HEK293 (cell line): Measurements from ENCODE around the gene TSSK3.
A peak's percentile ranks its signal among the peaks of the same experiment; 100 is the strongest.

Source experiments
- CTCF ChIA-PET: fragments of 350-600 bp; formaldehyde crosslinking; extraction: SDS; loops from one replicate; lab custom pipeline; 2021; ENCODE audit warnings: antibody characterized with exemption; lab: Yijun Ruan, JAX
- POLR2A ChIA-PET: fragments of 300-600 bp; formaldehyde crosslinking; extraction: SDS; loops from one replicate; lab custom pipeline; 2020; ENCODE audit warnings: antibody characterized with exemption, inconsistent platforms; lab: Yijun Ruan, JAX
- H3K27ac ChIP-seq: fragments of 200-500 bp; sonication (Bioruptor generic); 2 replicates; pipeline ENCODE4 v1.5.1; 2014; ENCODE audit warnings: low read depth, low read length, control low read depth, inconsistent platforms; ENCODE audit errors: extremely low read depth
- H3K36me3 ChIP-seq, 2 experiments: fragments of 200-500 bp in 1 of 2; sonication (Bioruptor generic) in 1 of 2; 1 replicate in 1 of 2; 2 replicates in 1 of 2; pipeline ENCODE4 v1.5.1; 2014 to 2017; ENCODE audit warnings: inconsistent platforms in 2 of 2, low read length in 2 of 2; ENCODE audit not compliant: control insufficient read depth in 2 of 2, insufficient read depth in 1 of 2
- H3K4me1 ChIP-seq: fragments of 200-500 bp; sonication (Bioruptor generic); 2 replicates; pipeline ENCODE4 v1.5.1; 2014; ENCODE audit warnings: mild to moderate bottlenecking, low read length, inconsistent platforms; ENCODE audit not compliant: control insufficient read depth, insufficient read depth
- H3K4me3 ChIP-seq: 2 replicates; pipeline ENCODE4 v1.5.1; 2011; ENCODE audit warnings: low read depth, mild to moderate bottlenecking, control low read depth, low read length, moderate library complexity
- H3K9me3 ChIP-seq: fragments of 200-500 bp; sonication (Bioruptor generic); 2 replicates; pipeline ENCODE4 v1.5.1; 2014; ENCODE audit warnings: low read depth, low read length, inconsistent platforms; ENCODE audit not compliant: control insufficient read depth, insufficient read depth
- ATF2 ChIP-seq: fragments of 450-650 bp; formaldehyde crosslinking; IDR thresholded peaks from 2 replicates; pipeline ENCODE4 v1.5.1; 2016; ENCODE audit warnings: missing biosample characterization, missing genetic modification characterization, low read depth
- BCL11A ChIP-seq: fragments of 450-650 bp; formaldehyde crosslinking; IDR thresholded peaks from 2 replicates; pipeline ENCODE4 v1.5.1; 2016; ENCODE audit warnings: low read depth, missing biosample characterization, missing genetic modification characterization
- BCL11B ChIP-seq: fragments of 450-650 bp; formaldehyde crosslinking; IDR thresholded peaks from 2 replicates; pipeline ENCODE4 v1.5.1; 2016; ENCODE audit warnings: low read depth, missing biosample characterization, missing genetic modification characterization
- GFI1B ChIP-seq: fragments of 450-650 bp; formaldehyde crosslinking; IDR thresholded peaks from 2 replicates; pipeline ENCODE4 v1.5.1; 2016; ENCODE audit warnings: missing biosample characterization, missing genetic modification characterization
- GLIS1 ChIP-seq: fragments of 450-650 bp; formaldehyde crosslinking; IDR thresholded peaks from 2 replicates; pipeline ENCODE4 v1.5.1; 2016; ENCODE audit warnings: missing biosample characterization, missing genetic modification characterization
- GLIS2 ChIP-seq: fragments of 450-650 bp; formaldehyde crosslinking; IDR thresholded peaks from 2 replicates; pipeline ENCODE4 v1.5.1; 2016; ENCODE audit warnings: missing biosample characterization, missing genetic modification characterization
- OSR2 ChIP-seq: fragments of 450-650 bp; formaldehyde crosslinking; IDR thresholded peaks from 2 replicates; pipeline ENCODE4 v1.5.1; 2016; ENCODE audit warnings: missing biosample characterization, missing genetic modification characterization
- REPIN1 ChIP-seq: fragments of 450-650 bp; formaldehyde crosslinking; IDR thresholded peaks from 2 replicates; pipeline ENCODE4 v1.5.1; 2017; ENCODE audit warnings: missing biosample characterization, missing genetic modification characterization, low read depth
- SETDB1 ChIP-seq: IDR thresholded peaks from one replicate; pipeline ENCODE4 v1.6.1; 2017; ENCODE audit warnings: mild to moderate bottlenecking, low read length, moderate library complexity, mixed read lengths; ENCODE audit not compliant: insufficient read length
- ZBTB17 ChIP-seq: fragments of 450-650 bp; formaldehyde crosslinking; IDR thresholded peaks from 2 replicates; pipeline ENCODE4 v1.5.1; 2016; ENCODE audit warnings: missing biosample characterization, missing genetic modification characterization
- ZBTB7A ChIP-seq: fragments of 450-650 bp; formaldehyde crosslinking; IDR thresholded peaks from 2 replicates; pipeline ENCODE4 v1.5.1; 2016; ENCODE audit warnings: low read depth, missing biosample characterization, missing genetic modification characterization
- ZFHX2 ChIP-seq: fragments of 450-650 bp; formaldehyde crosslinking; conservative IDR thresholded peaks from 2 replicates; pipeline ENCODE4 v1.5.1; 2016; ENCODE audit warnings: missing biosample characterization, missing genetic modification characterization
- ZNF121 ChIP-seq: fragments of 450-650 bp; formaldehyde crosslinking; IDR thresholded peaks from 2 replicates; pipeline ENCODE4 v1.5.1; 2016; ENCODE audit warnings: missing biosample characterization, missing genetic modification characterization
- ZNF148 ChIP-seq: fragments of 450-650 bp; formaldehyde crosslinking; IDR thresholded peaks from 2 replicates; pipeline ENCODE4 v1.5.0; 2017; ENCODE audit warnings: missing biosample characterization, missing genetic modification characterization, borderline replicate concordance
- ZNF175 ChIP-seq: fragments of 450-650 bp; formaldehyde crosslinking; IDR thresholded peaks from 2 replicates; pipeline ENCODE4 v1.5.1; 2016; ENCODE audit warnings: missing biosample characterization, missing genetic modification characterization
- ZNF239 ChIP-seq: fragments of 450-650 bp; formaldehyde crosslinking; IDR thresholded peaks from 2 replicates; pipeline ENCODE4 v1.5.1; 2016; ENCODE audit warnings: missing biosample characterization, missing genetic modification characterization
- ZNF311 ChIP-seq: fragments of 450-650 bp; formaldehyde crosslinking; IDR thresholded peaks from 2 replicates; pipeline ENCODE4 v1.5.1; 2017; ENCODE audit warnings: missing biosample characterization, missing genetic modification characterization, borderline replicate concordance
- ZNF341 ChIP-seq: fragments of 450-650 bp; formaldehyde crosslinking; IDR thresholded peaks from 2 replicates; pipeline ENCODE4; 2016; ENCODE audit warnings: low read depth, missing biosample characterization, missing genetic modification characterization
- ZNF350 ChIP-seq: fragments of 450-650 bp; formaldehyde crosslinking; IDR thresholded peaks from 2 replicates; pipeline ENCODE4 v1.5.0; 2017; ENCODE audit warnings: missing biosample characterization, mild to moderate bottlenecking, missing genetic modification characterization
- ZNF354C ChIP-seq: fragments of 450-650 bp; formaldehyde crosslinking; IDR thresholded peaks from 2 replicates; pipeline ENCODE4 v1.5.1; 2016; ENCODE audit warnings: missing biosample characterization, missing genetic modification characterization, low read depth, borderline replicate concordance
- ZNF426 ChIP-seq: fragments of 450-650 bp; formaldehyde crosslinking; IDR thresholded peaks from 2 replicates; pipeline ENCODE4 v1.5.1; 2017; ENCODE audit warnings: missing biosample characterization, missing genetic modification characterization, mild to moderate bottlenecking, inconsistent platforms, moderate library complexity
- ZNF558 ChIP-seq: fragments of 450-650 bp; formaldehyde crosslinking; IDR thresholded peaks from 2 replicates; pipeline ENCODE4 v1.5.1; 2016; ENCODE audit warnings: missing biosample characterization, missing genetic modification characterization
- ZNF571 ChIP-seq: fragments of 450-650 bp; formaldehyde crosslinking; IDR thresholded peaks from 2 replicates; pipeline ENCODE4 v1.5.0; 2017; ENCODE audit warnings: missing biosample characterization, missing genetic modification characterization
- ZNF623 ChIP-seq: fragments of 450-650 bp; formaldehyde crosslinking; IDR thresholded peaks from 2 replicates; pipeline ENCODE4 v1.5.1; 2016; ENCODE audit warnings: missing biosample characterization, missing genetic modification characterization
- ZNF658 ChIP-seq: fragments of 450-650 bp; formaldehyde crosslinking; IDR thresholded peaks from 2 replicates; pipeline ENCODE4; 2016; ENCODE audit warnings: missing biosample characterization, missing genetic modification characterization
- ZNF664 ChIP-seq: fragments of 450-650 bp; formaldehyde crosslinking; IDR thresholded peaks from 2 replicates; pipeline ENCODE4 v1.5.1; 2016; ENCODE audit warnings: missing biosample characterization, missing genetic modification characterization
- ZNF677 ChIP-seq: fragments of 450-650 bp; IDR thresholded peaks from 2 replicates; pipeline ENCODE4 v1.5.0; 2018; ENCODE audit warnings: missing biosample characterization, mild to moderate bottlenecking, missing genetic modification characterization, moderate library complexity
- TF ChIP-seq, protein P1 (sequence below): fragments of 450-650 bp; formaldehyde crosslinking; IDR thresholded peaks from 2 replicates; pipeline ENCODE4 v1.5.1; 2017; ENCODE audit warnings: missing biosample characterization, missing genetic modification characterization

Gene TSSK3

GRCh38 chr1:32352239-32352745 lies 10.0 kb upstream of the TSSK3 start:
- ChIA-PET POLR2A (interaction anchor here (1.6 to 5.7 kb wide), 3 partner anchors 17 to 42 kb away, joined by 7 to 100 read pairs (median 9); partner anchors contain the start of genes BSDC1 and MARCKSL1), CTCF (interaction anchor here (0.6 to 1.9 kb wide), 6 partner anchors 7 to 137 kb away, joined by 3 to 6 read pairs (median 3); no protein-coding TSS in a partner anchor)
- H3K36me3 ChIP-seq: peaks cover 0 to 35% of the 10 kb centered on the region in 2 experiments; a peak in 2 of 3 replicates
- 0 out of 2 replicates have a peak, but pooled peaks have one; percentile 33 for TF ChIP-seq ZBTB17 (tag by site-specific recombination)
- TF ChIP-seq BCL11B (tag by site-specific recombination): no peak
- TF ChIP-seq ZNF571 (tag by site-specific recombination): no peak
- TF ChIP-seq GLIS1 (tag by site-specific recombination): peak; percentile 6; the same call in 1 of the 2 replicates
- TF ChIP-seq ZNF623 (tag by site-specific recombination): no peak
- TF ChIP-seq GFI1B (tag by site-specific recombination): no peak
- TF ChIP-seq ZNF341 (tag by site-specific recombination): no peak
- no peak for TF ChIP-seq ZNF354C (tag by site-specific recombination)
- 0 out of 2 replicates have a peak, but pooled peaks have one; percentile 16 for TF ChIP-seq GLIS2
- no peak for TF ChIP-seq ZNF148 (tag by site-specific recombination)
- no peak for TF ChIP-seq ZNF311 (tag by site-specific recombination)
- no peak for TF ChIP-seq ZNF426 (tag by site-specific recombination)
- no peak for TF ChIP-seq REPIN1 (tag by site-specific recombination)
- TF ChIP-seq ZNF664 (tag by site-specific recombination): no peak
- H3K4me3 ChIP-seq: peak overlapping the region; percentile 60
- H3K9me3 ChIP-seq: no peaks in the 10 kb centered on the region
- peaks cover 7% of the 10 kb centered on the region; the same call in 1 of the 2 replicates for H3K4me1 ChIP-seq
- peak overlapping the region; percentile 95 for H3K27ac ChIP-seq

DNA sequence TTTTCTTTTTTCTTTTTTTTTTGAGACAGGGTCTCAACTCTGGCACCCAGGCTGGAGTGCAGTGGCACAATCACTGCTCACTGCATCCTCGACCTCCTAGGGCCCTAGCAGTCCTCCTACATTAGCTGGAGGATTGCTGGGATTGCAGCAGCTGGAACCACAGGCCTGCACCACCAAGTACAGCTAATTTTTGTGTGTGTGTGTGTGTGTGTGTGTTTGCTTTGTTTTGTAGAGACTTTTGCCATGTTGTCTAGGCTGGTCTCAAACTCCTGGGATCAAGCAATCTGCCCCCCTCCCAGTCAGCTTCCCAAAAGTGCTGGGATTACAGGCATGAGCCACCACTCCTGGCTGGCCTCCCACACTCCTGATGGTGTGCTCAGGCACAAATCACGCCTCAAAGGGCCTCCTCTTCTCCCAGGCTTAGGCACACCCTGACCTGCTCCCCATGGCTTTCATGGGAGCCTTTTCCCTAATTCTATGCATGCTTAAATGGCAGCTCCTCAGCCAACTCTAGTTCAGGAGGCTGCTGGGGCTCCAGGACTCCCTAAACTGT lies 9.4 kb upstream of the TSSK3 start:
- CTCF ChIA-PET: interaction anchor here (0.6 to 1.9 kb wide), 4 partner anchors 22 to 137 kb away, joined by 3 to 6 read pairs (median 4); no protein-coding TSS in a partner anchor
- Histone ChIP-seq H3K36me3 (peaks cover 0 to 41% of the 10 kb centered on the region in 2 experiments; a peak in 2 of 3 replicates), H3K4me3 (no peak overlapping the region), H3K9me3 (no peaks in the 10 kb centered on the region), H3K4me1 (peaks cover 7% of the 10 kb centered on the region; the same call in 1 of the 2 replicates), H3K27ac (no peak overlapping the region)
- POLR2A ChIA-PET: interaction anchor here (1.2 to 5.7 kb wide), 3 partner anchors 13 to 41 kb away, joined by 3 to 100 read pairs (median 7); partner anchors contain the start of genes BSDC1 and MARCKSL1
- TF ChIP-seq ZNF658 (tag by site-specific recombination) (no peak), ZNF426 (tag by site-specific recombination) (no peak), ZNF175 (no peak), ZFHX2 (tag by site-specific recombination) (peak; percentile 44), ZBTB7A (tag by site-specific recombination) (no peak), SETDB1 (no peak), GFI1B (tag by site-specific recombination) (no peak), ZNF350 (no peak), OSR2 (tag by site-specific recombination) (no peak), ZNF239 (tag by site-specific recombination) (no peak), ZNF121 (tag by site-specific recombination) (no peak), BCL11A (tag by site-specific recombination) (no peak), ZNF677 (tag by site-specific recombination) (no peak), ZNF558 (tag by site-specific recombination) (no peak), ATF2 (no peak), BCL11B (tag by site-specific recombination) (no peak)
- TF ChIP-seq, protein P1, sequence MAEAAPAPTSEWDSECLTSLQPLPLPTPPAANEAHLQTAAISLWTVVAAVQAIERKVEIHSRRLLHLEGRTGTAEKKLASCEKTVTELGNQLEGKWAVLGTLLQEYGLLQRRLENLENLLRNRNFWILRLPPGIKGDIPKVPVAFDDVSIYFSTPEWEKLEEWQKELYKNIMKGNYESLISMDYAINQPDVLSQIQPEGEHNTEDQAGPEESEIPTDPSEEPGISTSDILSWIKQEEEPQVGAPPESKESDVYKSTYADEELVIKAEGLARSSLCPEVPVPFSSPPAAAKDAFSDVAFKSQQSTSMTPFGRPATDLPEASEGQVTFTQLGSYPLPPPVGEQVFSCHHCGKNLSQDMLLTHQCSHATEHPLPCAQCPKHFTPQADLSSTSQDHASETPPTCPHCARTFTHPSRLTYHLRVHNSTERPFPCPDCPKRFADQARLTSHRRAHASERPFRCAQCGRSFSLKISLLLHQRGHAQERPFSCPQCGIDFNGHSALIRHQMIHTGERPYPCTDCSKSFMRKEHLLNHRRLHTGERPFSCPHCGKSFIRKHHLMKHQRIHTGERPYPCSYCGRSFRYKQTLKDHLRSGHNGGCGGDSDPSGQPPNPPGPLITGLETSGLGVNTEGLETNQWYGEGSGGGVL: no peak
